ENCODE measurements around the gene BNIP3.
A peak's percentile ranks its signal among the peaks of the same experiment; 100 is the strongest.

BNIP3 gene

GRCh38 chr10:131972474-131973071 lies 9.2 kb downstream of the BNIP3 start:
- Histone ChIP-seq H3K27ac (no peak overlapping the region), H3K4me3 (no peak overlapping the region)
- no peak for DNase-seq (ENCODE audit: low spot score)
- TF ChIP-seq, protein P1, sequence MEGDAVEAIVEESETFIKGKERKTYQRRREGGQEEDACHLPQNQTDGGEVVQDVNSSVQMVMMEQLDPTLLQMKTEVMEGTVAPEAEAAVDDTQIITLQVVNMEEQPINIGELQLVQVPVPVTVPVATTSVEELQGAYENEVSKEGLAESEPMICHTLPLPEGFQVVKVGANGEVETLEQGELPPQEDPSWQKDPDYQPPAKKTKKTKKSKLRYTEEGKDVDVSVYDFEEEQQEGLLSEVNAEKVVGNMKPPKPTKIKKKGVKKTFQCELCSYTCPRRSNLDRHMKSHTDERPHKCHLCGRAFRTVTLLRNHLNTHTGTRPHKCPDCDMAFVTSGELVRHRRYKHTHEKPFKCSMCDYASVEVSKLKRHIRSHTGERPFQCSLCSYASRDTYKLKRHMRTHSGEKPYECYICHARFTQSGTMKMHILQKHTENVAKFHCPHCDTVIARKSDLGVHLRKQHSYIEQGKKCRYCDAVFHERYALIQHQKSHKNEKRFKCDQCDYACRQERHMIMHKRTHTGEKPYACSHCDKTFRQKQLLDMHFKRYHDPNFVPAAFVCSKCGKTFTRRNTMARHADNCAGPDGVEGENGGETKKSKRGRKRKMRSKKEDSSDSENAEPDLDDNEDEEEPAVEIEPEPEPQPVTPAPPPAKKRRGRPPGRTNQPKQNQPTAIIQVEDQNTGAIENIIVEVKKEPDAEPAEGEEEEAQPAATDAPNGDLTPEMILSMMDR (IDR thresholded peaks at IDR 0.05), result no peak

DNA sequence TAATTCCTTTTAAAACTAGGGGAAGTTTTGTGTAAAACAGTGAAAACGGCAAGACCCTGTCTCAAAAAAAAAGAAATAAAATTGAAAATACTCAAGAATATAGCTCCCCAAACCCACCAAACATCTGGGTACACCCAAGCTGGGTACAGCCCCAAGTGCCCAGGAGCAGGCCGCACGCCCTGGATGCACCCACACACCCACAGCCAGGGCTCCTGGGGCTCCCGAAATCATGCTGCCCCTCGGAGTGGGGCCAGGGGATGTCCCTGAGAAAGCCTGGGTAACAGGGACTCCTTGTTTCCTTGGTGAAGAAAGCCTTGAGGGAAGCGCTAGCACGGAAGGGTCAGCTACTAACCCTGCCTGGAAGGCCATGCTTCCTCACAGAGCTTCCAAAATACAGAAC lies 10.1 kb downstream of the BNIP3 start:
- TF ChIP-seq, protein P1 (IDR thresholded peaks at IDR 0.05), result no peak
- no peak for DNase-seq (ENCODE audit: low spot score)
- no peak overlapping the region for H3K4me3 ChIP-seq
- H3K27ac ChIP-seq, result no peak overlapping the region

DNA sequence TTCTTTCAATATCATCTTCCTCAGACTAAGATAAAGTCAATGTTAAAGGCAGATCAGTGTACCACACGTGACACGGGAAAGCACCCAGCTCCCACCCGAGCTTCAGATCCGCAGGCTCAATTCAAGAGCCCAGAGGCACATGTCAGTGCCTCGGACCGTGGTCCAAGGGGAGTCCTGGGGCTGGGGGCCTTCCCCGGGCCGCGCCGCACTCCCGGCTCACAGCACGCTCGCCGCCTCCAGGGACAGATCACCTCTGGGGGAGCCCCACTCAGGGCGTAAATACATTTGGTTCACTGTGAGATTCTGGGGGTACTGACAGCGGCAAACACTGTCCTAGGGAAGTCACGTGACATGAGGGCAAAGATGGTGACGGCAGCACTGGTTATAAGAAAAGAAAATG lies 10.8 kb downstream of the BNIP3 start:
- TF ChIP-seq, protein P1 (IDR thresholded peaks at IDR 0.05), result no peak
- no peak for DNase-seq (ENCODE audit: low spot score)
- Histone ChIP-seq H3K27ac (no peak overlapping the region), H3K4me3 (no peak overlapping the region)

DNA sequence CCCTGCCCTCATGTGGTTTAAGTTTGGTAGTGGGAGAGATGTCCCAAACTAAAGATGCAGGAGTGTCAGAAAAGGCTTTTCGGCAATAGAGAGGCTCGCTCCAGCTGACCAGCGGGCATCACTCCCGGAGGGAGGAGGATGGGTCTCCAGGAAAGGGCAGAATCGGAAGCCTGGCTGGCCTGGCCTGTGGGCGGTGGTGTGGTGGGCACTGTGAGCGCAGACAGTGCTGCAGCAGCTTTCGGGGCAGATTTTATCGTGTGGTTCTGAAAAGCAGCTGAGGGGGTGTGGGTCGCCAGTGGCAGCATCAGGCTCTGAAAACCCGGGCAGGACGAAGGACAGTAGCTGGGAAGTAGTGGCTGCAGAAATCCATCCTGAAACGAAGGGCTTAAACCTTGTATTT lies 12.8 kb downstream of the BNIP3 start:
- TF ChIP-seq, protein P1 (IDR thresholded peaks at IDR 0.05), result no peak
- Histone ChIP-seq H3K4me3 (no peak overlapping the region), H3K27ac (no peak overlapping the region)
- DNase-seq (ENCODE audit: low spot score), result peak; percentile 26

DNA sequence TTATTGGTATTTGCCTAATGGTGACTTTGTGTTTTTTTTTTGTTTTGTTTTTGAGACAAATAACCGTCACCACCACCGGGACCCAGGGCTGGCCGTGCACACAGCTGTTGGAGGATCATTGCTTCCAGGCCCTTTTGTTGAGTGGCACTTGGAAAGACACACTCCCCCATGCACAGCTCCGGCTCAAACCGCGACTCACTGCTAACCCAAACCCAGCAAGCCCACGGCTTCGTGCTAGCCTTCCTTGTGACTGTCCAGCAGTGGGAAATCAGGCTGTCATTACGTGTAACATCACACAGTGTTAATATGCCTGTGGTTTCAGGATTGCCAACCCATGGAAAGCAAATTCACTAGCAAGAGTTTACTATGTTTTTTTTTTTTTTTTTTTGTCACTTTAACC lies 17.4 kb downstream of the BNIP3 start:
- TF ChIP-seq, protein P1 (IDR thresholded peaks at IDR 0.05), result no peak
- DNase-seq (ENCODE audit: low spot score), result no peak
- Histone ChIP-seq H3K27ac (no peak overlapping the region), H3K4me3 (no peak overlapping the region)

- no peak overlapping the region for H3K27ac ChIP-seq
- no peak overlapping the region for H3K4me3 ChIP-seq
- TF ChIP-seq, protein P1 (IDR thresholded peaks at IDR 0.05), result no peak
- no peak for DNase-seq (ENCODE audit: low spot score)
Observed at GRCh38 chr10:131963811-131964210, 17.9 kb downstream of the BNIP3 start.

DNA sequence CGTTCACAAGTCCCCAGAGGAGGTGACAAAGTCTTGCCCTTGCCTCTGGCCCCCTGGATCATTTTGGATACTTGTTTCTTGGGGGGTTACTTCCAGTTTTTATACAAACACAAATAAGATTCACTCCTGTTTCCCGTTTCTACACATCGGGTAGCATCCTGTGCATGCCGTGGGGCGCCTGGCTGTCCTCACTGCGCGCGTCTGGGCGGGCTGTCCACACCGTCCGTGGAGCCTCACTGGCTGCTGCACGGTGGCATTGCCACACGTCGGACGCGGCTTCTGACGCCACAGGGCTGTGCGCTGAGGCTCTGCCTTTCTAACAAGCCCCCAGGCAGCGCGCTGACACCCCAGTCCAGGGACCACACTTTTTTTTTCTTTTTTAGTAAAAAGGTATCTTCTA lies 18.4 kb downstream of the BNIP3 start:
- no peak for DNase-seq (ENCODE audit: low spot score)
- no peak overlapping the region for H3K27ac ChIP-seq
- H3K4me3 ChIP-seq, result no peak overlapping the region
- TF ChIP-seq, protein P1 (IDR thresholded peaks at IDR 0.05), result no peak
